D721Med (cell line): ENCODE measurements around the gene NAALADL2.
"Not testable (repeated sequence)": the region's sequence is repeated elsewhere in the genome, so short reads cannot be mapped to it uniquely, and the experiment has no call there.

ENCODE experiments used
- DNase-seq: peaks from one replicate; pipeline ENCODE4 v3.0.0; 2011; ENCODE audit warnings: low spot score; ENCODE audit not compliant: insufficient read length
- FAIRE-seq: peaks from 2 replicates; lab custom pipeline; 2011; peaks lifted over from hg19 to GRCh38; lab: Jason Lieb, UNC
- CTCF ChIP-seq: IDR thresholded peaks from 2 replicates; pipeline ENCODE4 v1.5.1; 2012; ENCODE audit warnings: mild to moderate bottlenecking, control low read depth; ENCODE audit not compliant: insufficient read depth; ENCODE audit errors: missing control alignments

The NAALADL2 gene

GRCh38 chr3:175447521-175447920 is 588.4 kb downstream of the NAALADL2 start:
- no peak for DNase-seq
- no peak for FAIRE-seq
- TF ChIP-seq CTCF, result no peak

DNA sequence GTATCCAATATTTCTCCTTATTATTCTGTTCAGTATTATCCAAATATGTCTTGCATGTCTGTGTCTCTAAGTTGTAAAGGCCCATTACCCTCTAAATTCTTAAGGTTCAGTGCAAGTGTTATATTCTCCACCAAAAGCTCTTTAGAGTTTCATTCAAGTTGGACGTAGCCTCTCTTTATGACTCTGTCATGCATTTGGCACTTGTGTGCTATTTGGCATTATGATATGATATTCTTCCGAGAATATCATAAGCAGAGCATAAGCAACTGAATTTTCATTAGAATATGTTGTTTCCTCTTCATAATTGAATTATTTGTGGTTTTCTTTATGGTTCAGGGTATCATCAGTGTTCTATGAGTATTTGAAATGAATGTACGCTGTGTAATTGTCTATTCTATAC is 594.2 kb downstream of the NAALADL2 start:
- TF ChIP-seq CTCF, result no peak
- no peak for FAIRE-seq

DNA sequence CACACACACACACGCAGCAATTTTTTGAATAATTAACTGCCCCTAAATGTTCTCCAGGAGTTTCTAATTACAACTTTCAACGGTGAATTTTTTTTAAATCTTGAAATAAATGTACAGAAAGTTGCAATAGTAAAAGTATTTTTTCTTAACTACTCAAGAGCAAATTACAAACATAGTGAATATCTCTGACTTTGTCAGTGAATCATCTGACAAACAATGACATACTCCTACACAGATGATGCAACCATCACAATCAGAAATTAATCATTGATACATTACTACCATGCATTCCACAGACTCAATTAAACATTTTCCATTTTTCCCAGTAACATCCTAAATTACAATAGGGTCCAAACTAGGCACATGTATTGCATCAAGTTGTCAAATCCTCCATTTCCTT is 597.3 kb downstream of the NAALADL2 start:
- no peak for TF ChIP-seq CTCF
- no peak for DNase-seq
- no peak for FAIRE-seq

More for the DNA sequence above, 594.2 kb downstream of the NAALADL2 start:
- no peak for DNase-seq

DNA sequence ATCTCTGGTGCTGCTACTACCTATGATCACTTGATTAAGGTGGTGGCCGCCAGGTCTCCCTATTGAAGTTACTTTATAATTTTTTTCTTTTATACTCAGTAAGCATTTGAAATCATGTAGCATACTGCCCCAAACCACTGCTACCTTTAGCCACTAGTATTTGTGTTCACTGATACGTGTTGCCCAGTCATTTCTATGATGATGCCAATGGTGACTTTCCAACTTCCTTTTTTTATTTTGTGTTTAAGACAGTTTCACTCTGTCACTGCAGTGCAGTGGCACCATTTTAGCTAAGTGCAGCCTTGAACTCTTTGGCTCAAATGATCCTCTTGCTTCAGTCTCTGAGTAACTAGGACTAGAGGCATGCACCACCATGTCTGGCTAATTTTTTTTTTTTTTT is 598.2 kb downstream of the NAALADL2 start:
- FAIRE-seq (no peak), DNase-seq (no peak)
- no peak for TF ChIP-seq CTCF

DNA sequence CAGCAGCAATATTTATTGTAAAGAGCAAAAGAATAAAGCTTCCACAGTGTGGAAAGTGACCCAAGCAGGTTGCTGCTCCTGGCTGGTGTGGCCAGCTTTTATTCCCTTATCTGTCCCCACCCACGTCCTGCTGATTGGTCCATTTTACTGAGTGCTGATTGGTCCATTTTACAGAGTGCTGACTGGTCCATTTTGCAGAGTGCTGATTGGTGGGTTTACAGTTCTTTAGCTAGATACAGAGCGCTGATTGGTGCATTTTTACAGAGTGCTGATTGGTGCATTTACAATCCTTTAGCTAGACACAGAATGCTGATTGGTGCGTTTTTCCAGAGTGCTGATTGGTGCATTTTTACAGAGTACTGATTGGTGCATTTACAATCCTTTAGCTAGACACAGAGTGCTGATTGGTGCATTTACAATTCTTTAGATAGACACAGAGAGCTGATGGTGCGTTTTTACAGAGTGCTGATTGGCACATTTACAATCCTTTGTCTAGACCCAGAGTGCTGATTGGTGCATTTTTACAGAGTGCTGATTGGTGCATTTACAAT is 601.8 kb downstream of the NAALADL2 start:
- FAIRE-seq, DNase-seq: not testable (repeated sequence)

DNA sequence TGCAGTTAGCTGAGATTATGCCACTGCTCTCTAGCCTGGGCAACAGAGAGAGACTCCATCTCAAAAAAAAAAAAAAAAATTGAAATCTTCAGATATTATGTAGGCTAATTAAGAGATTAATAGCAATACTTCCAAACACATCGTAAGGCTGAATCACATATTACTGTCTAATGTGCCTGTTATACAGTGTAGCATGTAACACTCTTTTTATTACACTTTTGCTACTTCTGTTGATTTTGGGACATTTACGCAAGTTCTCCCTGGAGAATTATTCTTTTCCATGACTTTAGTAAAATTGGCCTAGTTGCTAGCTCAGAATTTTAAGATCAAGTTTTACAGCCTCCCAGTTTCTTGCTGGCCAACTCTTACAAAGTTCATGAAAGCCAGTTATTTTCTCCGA is 605.2 kb downstream of the NAALADL2 start:
- FAIRE-seq, result no peak
- TF ChIP-seq CTCF, result no peak
- DNase-seq, result no peak

- DNase-seq (no peak), FAIRE-seq (no peak)
- no peak for TF ChIP-seq CTCF
Observed at GRCh38 chr3:175469124-175469523, 610.0 kb downstream of the NAALADL2 start.

- TF ChIP-seq CTCF, result no peak
- DNase-seq (no peak), FAIRE-seq (no peak)
Observed at GRCh38 chr3:175475765-175476164, 616.6 kb downstream of the NAALADL2 start.
